Adrenal gland (tissue), 5 donors: ENCODE data around the gene BCHE.

Source experiments
- CTCF ChIP-seq, 6 experiments: fragments of 450-650 bp in 4 of 6; fragments of 200-600 bp in 2 of 6; sonication (generic) in 1 of 6; IDR thresholded peaks; 1 replicate in 5 of 6; 2 replicates in 1 of 6; pipeline versions ENCODE4 v1.5.1 to v1.8.0; 2016 to 2021; ENCODE audit warnings: antibody characterized with exemption in 6 of 6, mild to moderate bottlenecking in 2 of 6, moderate library complexity in 1 of 6
- POLR2A ChIP-seq, 2 donors: fragments of 450-650 bp; IDR thresholded peaks; one replicate each; pipeline ENCODE4 v1.6.1; 2017; ENCODE audit warnings: antibody characterized with exemption in 2 of 2, mild to moderate bottlenecking in 2 of 2, moderate library complexity in 1 of 2
- donor health status: DM: no; HTN: no; CAD: no.

GRCh38 chr3:165729756-165730155 is 107.5 kb downstream of the BCHE start:
- TF ChIP-seq POLR2A (IDR thresholded peaks at IDR 0.05), result no peak
- TF ChIP-seq CTCF (IDR thresholded peaks at IDR 0.05), result no peak
